SU-DHL-6 (cell line): ENCODE measurements around the gene RBM4B.

Experiments used
- H2AFZ ChIP-seq: fragments of 200-600 bp; sonication (generic); 2 replicates; pipeline ENCODE4 v1.6.1; 2014; ENCODE audit warnings: low read depth, mild to moderate bottlenecking, moderate library complexity, mixed read lengths, antibody characterized with exemption, low read length; ENCODE audit not compliant: severe bottlenecking
- H3F3A ChIP-seq: fragments of 200-600 bp; shearing (Covaris generic); 2 replicates; pipeline ENCODE4 v1.6.0; 2016; ENCODE audit warnings: antibody characterized with exemption, mild to moderate bottlenecking; ENCODE audit not compliant: insufficient read depth
- H3K27ac ChIP-seq: fragments of 200-600 bp; sonication (generic); 2 replicates; pipeline ENCODE4 v1.5.1; 2016; ENCODE audit warnings: low read depth, mild to moderate bottlenecking, low read length, moderate library complexity, mixed read lengths
- H3K27me3 ChIP-seq: fragments of 200-600 bp; sonication (generic), shearing (Covaris generic); 2 replicates; pipeline ENCODE4 v1.6.0; 2014; ENCODE audit warnings: mild to moderate bottlenecking, low read length
- H3K36me3 ChIP-seq: fragments of 200-600 bp; sonication (generic); 2 replicates; pipeline ENCODE4 v1.6.1; 2014; ENCODE audit warnings: mild to moderate bottlenecking, low read length, mixed read lengths
- H3K4me2 ChIP-seq: fragments of 300-600, 200-600 bp; shearing (Covaris generic), sonication (generic); 2 replicates; pipeline ENCODE4 v1.6.0; 2014; ENCODE audit warnings: low read length, low read depth, mild to moderate bottlenecking; ENCODE audit not compliant: poor library complexity, severe bottlenecking
- H3K4me3 ChIP-seq: fragments of 200-600 bp; sonication (generic); 2 replicates; pipeline ENCODE4 v1.5.1; 2014; ENCODE audit warnings: antibody characterized with exemption, low read length, mild to moderate bottlenecking, mixed read lengths; ENCODE audit not compliant: insufficient read depth, poor library complexity, severe bottlenecking
- H3K79me2 ChIP-seq: fragments of 200-600 bp; sonication (generic); 2 replicates; pipeline ENCODE4 v1.6.1; 2014; ENCODE audit warnings: mild to moderate bottlenecking, low read length, moderate library complexity; ENCODE audit not compliant: insufficient read depth
- H3K9ac ChIP-seq: fragments of 200-600 bp; sonication (generic); 2 replicates; pipeline ENCODE4 v1.7.0; 2014; ENCODE audit warnings: mild to moderate bottlenecking, low read length
- H3K9me2 ChIP-seq: fragments of 200-600 bp; sonication (generic); replicated peaks from 2 replicates; pipeline ENCODE4 v1.6.1; 2014; ENCODE audit warnings: low read length; ENCODE audit not compliant: insufficient read depth
- H3K9me3 ChIP-seq: fragments of 200-600 bp; sonication (generic); 2 replicates; pipeline ENCODE4 v1.6.1; 2014; ENCODE audit warnings: low read length, mixed read lengths; ENCODE audit not compliant: insufficient read depth
- H4K20me1 ChIP-seq: fragments of 200-600 bp; sonication (generic); 2 replicates; pipeline ENCODE4 v1.6.1; 2014; ENCODE audit warnings: low read depth, mild to moderate bottlenecking, antibody characterized with exemption, low read length, moderate library complexity, mixed read lengths
- CTCF ChIP-seq: fragments of 200-600 bp; sonication (generic); IDR thresholded peaks from one replicate; pipeline ENCODE4 v1.5.1; 2017; ENCODE audit warnings: antibody characterized with exemption, mild to moderate bottlenecking, low read length, moderate library complexity; ENCODE audit not compliant: insufficient read depth, poor library complexity, severe bottlenecking
- EZH2phosphoT487 ChIP-seq: fragments of 200-600 bp; sonication (generic), shearing (Covaris generic); conservative IDR thresholded peaks from 2 replicates; pipeline ENCODE4 v1.6.1; 2018; ENCODE audit warnings: mild to moderate bottlenecking, antibody characterized with exemption, low read length, moderate library complexity, mixed read lengths

RBM4B gene

GRCh38 chr11:66629356-66629755 is 48.3 kb downstream of the RBM4B start:
- TF ChIP-seq EZH2phosphoT487 (no peak), CTCF (no peak)
- Histone ChIP-seq H3K36me3 (peaks cover 45% of the 10 kb centered on the region), H2AFZ (no peak overlapping the region), H3K9me2 (no peaks in the 10 kb centered on the region), H3K9ac (no peak overlapping the region), H3K79me2 (peaks cover 99% of the 10 kb centered on the region), H3K27me3 (no peaks in the 10 kb centered on the region), H3K4me2 (no peak overlapping the region), H3K4me3 (no peak overlapping the region), H3K9me3 (no peaks in the 10 kb centered on the region), H4K20me1 (peaks cover 20% of the 10 kb centered on the region; the same call in 1 of the 2 replicates), H3K27ac (no peak overlapping the region), H3F3A (peaks cover 22% of the 10 kb centered on the region)

- no peaks in the 10 kb centered on the region for H3K9me3 ChIP-seq
These were observed 49.6 kb downstream of the RBM4B start for GRCh38 chr11:66628061-66628603.

GRCh38 chr11:66626926-66627325 is 50.8 kb downstream of the RBM4B start:
- Histone ChIP-seq H3K4me2 (no peak overlapping the region), H3K79me2 (peaks cover 100% of the 10 kb centered on the region), H3K4me3 (no peak overlapping the region), H3K27ac (no peak overlapping the region), H2AFZ (no peak overlapping the region), H3K27me3 (no peaks in the 10 kb centered on the region), H3K9me2 (no peaks in the 10 kb centered on the region), H3K36me3 (peaks cover 57% of the 10 kb centered on the region), H3F3A (peaks cover 11% of the 10 kb centered on the region; the same call in 1 of the 2 replicates), H3K9me3 (no peaks in the 10 kb centered on the region), H3K9ac (no peak overlapping the region), H4K20me1 (peaks cover 36% of the 10 kb centered on the region)
- no peak for TF ChIP-seq EZH2phosphoT487
- TF ChIP-seq CTCF = no peak

More at GRCh38 chr11:66628061-66628603, 49.6 kb downstream of the RBM4B start:
- Histone ChIP-seq H3K9ac (no peak overlapping the region), H3K27me3 (no peaks in the 10 kb centered on the region), H3K4me2 (no peak overlapping the region), H3K27ac (no peak overlapping the region), H3F3A (peaks cover 18% of the 10 kb centered on the region; the same call in 1 of the 2 replicates), H3K36me3 (peaks cover 50% of the 10 kb centered on the region), H3K4me3 (no peak overlapping the region), H2AFZ (no peak overlapping the region), H3K79me2 (peaks cover 99% of the 10 kb centered on the region), H3K9me2 (no peaks in the 10 kb centered on the region), H4K20me1 (peaks cover 29% of the 10 kb centered on the region)
- TF ChIP-seq CTCF (no peak), EZH2phosphoT487 (no peak)
